ENCODE measurements around the gene BCAS3.

Gene BCAS3

GRCh38 chr17:61209525-61209924 is 531.9 kb downstream of the BCAS3 start:
- DNase-seq: no peak

DNA sequence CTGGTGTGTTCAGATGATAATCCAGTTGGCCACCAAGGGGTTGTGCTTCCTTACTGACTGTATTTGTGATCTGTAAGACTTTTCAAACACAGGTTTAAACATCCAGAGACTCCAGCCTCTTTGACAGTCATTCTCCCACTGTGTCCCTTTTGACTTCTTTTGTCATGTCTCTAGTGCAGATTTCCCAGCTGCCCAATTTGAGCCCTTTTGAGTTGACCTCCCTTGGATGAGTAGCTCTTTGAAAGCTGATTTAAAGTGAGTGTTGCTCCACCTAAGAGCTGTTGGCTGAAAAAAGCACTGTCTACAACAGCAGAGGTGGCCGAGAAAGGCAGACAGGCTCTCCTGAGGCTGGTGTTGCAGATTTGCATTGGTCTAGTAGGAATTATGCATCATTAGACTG is 533.6 kb downstream of the BCAS3 start:
- no peak for DNase-seq

- DNase-seq: no peak
Measured at GRCh38 chr17:61212655-61213054, 535.0 kb downstream of the BCAS3 start.

GRCh38 chr17:61214753-61215152 is 537.1 kb downstream of the BCAS3 start:
- no peak for DNase-seq

GRCh38 chr17:61216066-61216465 is 538.4 kb downstream of the BCAS3 start:
- DNase-seq: no peak

- no peak for DNase-seq
Measured at GRCh38 chr17:61217878-61218437, 540.3 kb downstream of the BCAS3 start.

GRCh38 chr17:61218438-61218837 is 540.8 kb downstream of the BCAS3 start:
- no peak for DNase-seq

- no peak for DNase-seq
Measured at GRCh38 chr17:61219460-61219859, 541.8 kb downstream of the BCAS3 start.

DNA sequence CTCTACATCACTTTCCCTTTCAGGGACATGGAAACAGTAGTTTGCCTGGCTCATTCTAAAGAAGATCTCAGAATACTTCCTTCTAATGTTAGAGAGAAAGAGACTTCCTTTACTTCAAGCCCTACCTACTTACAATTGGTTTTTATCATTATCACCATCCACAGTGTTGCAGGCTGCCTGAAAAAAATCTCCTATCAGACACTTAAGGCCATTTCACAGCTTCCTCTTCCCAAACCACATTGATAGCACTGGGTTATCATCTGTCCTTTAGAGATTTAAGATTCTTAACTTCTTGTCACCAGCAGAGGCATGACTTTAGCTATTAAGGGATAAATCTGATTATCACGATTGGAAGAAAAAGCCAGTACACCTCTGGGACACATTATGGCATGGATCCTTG is 543.5 kb downstream of the BCAS3 start:
- peak; percentile 74 for DNase-seq

DNA sequence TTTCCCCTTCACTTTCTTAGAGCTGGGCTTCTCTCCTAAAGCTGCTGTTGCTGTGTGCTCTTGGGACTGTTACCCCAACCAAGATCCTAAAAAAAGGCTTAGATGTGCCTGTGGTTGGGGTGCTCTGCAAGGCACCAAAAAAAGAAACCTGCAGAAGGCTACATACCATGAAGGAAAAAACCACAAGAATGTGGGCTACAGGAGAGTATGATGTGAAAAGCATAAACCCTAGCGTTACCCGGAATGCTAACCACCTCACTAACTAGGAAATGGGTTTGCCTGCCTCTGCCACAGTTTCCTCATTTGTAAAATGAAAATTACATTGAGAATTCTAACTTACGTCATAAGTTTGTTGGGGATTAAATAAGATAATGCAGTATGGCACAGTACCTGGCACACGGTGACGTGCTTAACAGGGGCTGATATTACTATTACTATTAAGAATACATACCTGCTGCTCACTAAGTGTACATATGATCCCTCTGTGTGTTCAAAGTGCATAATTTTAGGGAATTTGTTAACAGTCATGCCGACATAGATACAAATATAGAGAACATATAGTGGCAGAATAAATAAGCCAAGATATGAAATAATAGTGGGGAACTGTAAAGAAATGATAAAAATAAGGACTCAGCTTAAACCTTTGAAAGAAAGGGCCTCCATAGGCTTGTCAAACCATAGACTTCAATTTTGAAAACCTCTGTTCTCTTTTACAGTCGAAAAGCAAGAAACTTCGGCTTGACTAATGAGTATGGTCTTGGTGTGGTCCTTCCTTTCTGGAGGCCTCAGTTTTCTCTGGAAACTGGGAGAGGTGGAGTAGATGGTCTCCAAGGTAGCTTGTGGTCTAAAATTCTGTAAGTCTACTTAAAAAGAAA is 544.2 kb downstream of the BCAS3 start:
- DNase-seq: peak; percentile 45

DNA sequence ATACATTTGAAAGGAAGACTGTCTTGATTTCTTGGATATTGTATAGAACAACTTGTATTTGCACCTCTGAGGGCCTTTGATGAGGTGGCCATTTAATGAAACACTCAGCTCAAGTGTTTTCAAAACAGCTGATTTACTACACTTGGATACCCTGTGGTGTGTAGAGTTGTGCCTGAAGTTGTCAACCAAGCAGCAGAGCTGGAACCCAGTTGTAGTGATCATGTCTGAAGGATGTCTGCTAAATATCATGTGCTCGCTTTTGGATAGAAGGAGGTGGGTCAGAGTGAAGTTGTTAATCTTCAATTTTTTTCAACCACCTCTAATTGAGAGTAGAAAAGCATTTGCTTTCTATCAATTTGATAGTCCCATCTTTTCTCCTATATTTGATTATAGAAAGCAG is 546.1 kb downstream of the BCAS3 start:
- no peak for DNase-seq

DNA sequence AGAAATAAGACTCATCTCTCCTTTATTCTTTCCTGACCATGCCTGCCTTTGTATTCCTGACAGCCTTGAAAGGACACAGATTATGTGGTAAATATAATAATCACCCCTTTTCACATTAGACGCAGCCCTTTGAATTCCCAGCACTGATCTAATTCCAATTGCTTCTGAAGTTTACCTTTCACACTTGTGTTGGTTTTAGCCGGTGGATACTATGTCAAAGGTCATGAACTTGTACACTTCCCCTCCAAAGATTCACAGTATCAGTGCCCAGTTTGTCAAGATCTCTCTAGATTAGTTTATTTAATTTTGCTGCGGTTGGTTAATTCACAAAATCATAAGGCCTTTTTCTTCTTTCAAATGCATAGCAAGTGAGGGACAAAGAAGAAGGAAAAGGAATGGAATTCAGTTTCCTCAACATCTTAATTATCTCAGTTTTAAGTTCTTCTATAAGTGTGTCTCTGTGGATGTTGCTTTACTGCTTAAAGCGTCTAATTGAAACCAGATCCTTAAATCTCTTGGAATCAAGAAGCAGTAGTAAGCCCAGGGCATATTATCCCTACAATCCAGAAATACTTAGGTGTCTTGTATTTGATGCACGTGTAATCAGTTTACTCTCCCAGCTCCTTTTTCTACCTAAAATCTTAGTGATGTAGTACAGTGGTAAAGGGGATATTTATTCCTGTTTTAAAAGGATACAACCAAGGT is 547.7 kb downstream of the BCAS3 start:
- DNase-seq: no peak

DNA sequence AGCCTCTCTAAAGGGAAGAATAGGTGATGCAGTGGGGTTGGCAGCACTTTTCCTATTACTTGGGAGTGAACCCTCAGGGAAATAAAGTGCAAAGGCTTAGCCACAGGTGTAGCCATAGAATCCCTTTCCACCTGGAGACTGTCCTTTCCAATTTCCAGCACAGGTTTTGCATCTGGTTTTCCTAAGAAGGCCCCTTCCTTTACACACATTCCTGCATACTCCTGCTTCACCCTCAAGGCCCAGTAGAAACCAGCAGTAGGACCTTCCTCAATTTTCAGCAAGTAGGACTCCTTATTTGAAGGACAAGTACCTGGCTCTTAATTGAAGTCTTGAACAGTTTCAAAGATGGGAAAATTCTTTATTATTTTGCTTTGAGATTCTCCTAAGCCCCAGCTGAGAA is 550.2 kb downstream of the BCAS3 start:
- DNase-seq: no peak

DNA sequence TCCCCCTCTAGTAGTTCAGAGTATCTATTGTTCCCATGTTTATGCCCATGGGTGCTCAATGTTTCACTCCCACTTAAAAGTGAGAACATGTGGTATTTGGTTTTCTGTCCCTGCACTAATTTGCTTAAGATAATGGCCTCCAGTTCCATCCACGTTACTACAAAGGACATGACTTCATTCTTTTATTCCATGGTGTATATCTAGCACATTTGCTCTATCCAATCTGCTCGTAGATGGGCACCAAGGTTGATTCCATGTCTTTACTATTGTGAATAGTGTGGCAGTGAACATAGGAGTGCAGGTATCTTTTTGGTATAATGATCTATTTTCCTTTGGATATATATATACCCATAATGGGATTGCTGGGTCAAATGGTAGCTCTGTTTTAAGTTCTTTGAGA is 552.8 kb downstream of the BCAS3 start:
- no peak for DNase-seq

GRCh38 chr17:61230972-61231820 is 553.5 kb downstream of the BCAS3 start:
- DNase-seq: no peak

DNA sequence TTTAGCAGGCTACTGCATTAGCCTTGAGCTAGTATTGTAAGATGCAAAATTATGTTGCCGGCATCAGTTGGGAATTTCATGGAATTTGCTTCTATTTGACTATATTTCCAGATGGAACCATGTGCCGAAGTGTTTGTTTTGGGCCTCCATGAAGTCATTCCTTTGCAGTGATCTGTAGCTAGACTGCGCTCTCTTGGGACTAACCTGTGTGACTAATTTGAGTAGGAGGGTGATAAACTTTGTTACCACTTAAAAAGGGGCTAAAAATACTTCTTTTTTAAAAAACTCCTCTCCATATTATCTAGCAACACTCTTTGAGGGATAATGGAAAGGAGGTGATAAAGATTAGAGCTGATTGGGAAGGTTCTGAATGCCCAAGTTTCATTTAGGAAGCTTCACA is 555.2 kb downstream of the BCAS3 start:
- DNase-seq: no peak

GRCh38 chr17:61233991-61234750 is 556.5 kb downstream of the BCAS3 start:
- peak; percentile 30 for DNase-seq

GRCh38 chr17:61235001-61235826 is 557.6 kb downstream of the BCAS3 start:
- DNase-seq: no peak

DNA sequence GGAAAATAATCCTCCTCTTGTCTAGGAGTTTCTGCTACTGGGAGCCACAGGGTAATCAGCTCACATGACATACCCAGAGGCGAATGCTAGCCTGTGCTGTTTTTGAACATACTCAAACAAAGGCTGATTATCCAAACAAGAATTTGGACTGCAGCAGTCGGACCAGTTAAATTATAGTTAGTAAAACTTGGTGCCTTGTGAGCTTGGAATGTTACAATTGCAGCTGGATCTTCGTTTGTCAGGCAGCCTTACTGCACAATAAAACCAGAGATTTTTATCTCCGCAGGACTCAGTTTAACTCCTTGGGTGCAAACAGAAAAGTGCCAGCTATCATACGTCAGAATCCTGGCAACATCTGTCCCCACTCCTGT is 558.2 kb downstream of the BCAS3 start:
- DNase-seq: no peak

DNA sequence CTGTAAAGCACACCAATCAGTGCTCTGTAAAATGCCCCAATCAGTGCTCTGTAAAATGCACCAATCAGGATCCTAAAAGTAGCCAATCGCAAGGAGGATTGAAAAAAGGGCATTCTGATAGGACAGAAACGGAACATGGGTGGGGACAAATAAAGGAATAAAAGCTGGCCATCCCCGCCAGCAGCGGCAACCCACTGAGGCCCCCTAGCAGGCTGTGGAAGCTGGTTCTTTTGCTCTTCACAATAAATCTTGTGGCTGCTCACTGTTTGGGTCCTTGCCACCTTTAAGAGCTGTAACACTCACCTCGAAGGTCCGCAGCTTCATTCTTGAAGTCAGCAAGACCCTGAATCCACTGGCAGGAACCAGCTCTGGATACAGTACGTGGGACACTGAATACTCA is 559.6 kb downstream of the BCAS3 start:
- no peak for DNase-seq

DNA sequence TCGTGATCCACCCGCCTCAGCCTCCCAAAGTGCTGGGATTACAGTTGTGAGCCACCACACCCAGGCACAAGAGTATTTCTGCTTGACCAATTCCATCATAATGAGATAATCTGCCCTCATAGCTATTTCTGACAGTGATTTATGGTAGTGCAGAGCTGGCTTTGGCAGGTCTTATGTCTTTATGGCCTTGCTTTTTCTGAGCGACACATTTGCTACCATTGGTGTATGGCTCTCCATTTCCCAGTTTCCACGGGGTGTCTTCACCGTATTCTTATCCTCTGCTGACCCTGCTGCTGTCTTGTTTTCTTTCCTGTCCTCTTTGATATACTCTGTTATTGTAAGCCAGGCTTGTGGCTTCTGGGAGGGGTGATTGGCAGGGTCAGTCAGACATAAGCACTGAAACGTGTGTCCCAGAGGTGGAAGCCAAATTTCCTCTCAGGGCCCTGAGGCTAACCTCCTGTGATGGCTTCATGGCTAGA is 560.8 kb downstream of the BCAS3 start:
- no peak for DNase-seq

Measured in OCI-M1 (cell line).